GM18868 (cell line): ENCODE data around the gene IFT20.
"Not testable (repeated sequence)": the region's sequence is repeated elsewhere in the genome, so short reads cannot be mapped to it uniquely, and the experiment has no call there.

Experiments
- ATAC-seq: cut with Tn5 transposase; IDR thresholded peaks from one replicate; pipeline ENCODE4 v1.9.1; 2021; ENCODE audit warnings: mild to moderate bottlenecking, moderate library complexity; ENCODE audit not compliant: unreplicated experiment

Gene IFT20

DNA sequence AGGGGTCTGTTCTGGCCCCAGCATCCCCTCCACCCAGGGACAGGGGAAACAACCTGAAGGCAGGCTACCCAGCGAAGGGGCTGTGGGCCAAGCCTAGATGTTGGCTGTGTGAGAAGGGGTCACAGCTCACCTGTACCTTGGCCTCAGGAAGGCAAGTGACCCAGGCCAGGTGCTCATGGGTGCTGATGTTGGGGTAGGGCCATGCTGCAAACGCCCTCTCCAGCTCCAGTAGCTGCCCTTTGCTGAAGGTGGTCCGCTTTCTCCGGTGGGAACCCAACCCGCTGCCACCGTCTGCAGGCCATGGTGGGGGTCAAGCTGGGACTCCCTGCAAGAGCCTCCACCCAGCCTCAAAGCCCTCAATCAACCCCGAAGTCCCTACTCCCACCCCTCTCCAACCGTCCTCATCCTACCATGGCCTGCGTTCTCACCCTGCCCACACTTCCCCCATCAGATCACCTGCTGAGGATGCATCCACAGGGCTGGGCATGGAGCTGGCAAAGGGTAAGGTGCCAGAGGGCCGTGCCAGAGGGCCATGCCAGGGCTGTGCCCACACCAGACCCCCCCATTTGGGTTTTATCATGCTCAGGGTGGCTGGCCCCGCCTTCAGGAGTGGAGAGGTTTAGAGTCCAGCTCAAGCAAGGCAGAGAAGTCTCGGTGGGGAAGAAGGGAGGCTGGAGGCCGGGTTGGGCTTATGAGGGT lies 29.5 kb upstream of the IFT20 start, which contains the start of gene SEBOX:
Gene SEBOX (minus strand): TSS at position 535 of the 699 bp plus-strand sequence. CDS start 48 bp downstream, at position 487.
- no peak for ATAC-seq

DNA sequence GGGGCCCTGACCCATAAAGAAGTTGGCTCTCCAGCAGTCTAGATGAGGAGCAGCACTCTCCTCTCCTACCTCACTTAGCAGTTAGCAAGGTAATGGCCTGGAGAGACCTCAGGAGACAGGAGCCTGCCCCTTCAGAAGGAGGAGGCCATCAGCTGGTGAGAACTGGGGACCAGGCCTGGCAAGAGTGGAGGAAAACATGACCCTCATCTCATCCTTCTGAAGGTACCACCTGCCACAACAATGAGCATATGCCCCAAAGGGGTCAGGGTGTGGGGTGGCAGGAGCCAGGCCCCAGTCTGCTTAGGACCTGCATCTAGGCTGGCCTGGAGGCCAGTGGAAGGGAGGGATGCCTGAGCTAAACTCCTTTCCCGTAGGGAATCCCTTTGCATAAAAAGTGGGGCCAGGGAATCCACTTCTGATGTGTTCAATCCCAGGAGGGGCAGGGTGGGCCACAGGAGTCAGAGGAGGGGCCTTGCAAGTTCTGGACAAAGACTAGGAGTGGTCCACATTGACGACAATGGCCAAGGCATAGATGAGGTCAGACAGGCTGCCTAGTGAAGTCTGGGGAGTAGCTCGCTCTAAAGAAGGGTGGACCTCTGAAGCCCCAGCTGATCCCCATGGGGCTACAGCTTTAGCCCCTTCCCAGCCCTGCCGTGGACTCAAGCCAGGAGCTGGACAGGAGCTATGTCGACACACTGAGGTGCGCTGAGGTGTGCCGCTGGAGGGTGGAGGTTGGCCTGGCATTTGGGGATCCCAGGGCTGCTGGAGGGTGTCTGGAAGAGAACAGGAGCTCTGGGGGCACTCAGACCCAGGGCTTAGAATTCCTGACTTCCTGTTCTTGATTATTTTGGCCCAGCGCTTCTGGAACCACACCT lies 28.7 kb upstream of the IFT20 start:
- no peak for ATAC-seq

DNA sequence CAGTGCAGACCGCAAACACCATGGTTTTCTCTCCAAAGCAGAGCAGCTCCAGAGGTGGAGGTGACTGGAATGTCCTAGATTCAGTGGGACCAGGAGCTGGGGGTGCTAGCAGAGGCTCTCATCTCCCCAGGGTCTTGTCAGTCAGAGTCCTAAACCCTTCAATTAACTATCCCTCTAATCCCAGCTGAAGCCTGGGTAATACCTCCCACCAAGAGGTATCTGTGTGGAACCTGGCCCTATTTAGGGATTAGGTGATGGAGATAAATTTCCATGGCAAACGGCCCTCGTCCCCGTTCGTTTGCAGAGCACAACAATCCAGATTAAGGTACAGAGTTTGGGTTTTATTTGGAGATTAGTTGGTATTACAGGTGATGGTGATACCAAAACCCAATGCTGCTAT lies 27.9 kb upstream of the IFT20 start:
- no peak for ATAC-seq

DNA sequence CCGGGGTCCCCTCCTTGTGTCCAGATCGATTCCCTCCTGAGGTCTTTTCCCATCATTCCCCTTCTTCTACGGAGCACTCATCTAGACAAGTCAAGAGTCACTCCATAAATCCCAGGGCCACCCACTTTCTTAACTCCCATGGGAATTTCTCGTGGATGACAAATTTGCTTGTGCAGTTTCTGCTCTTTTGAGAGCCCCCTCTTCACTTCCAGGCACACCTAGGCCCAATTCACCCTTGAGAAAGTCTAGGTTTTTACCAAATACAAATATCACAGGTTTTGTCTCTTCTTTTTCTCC lies 22.6 kb upstream of the IFT20 start:
- no peak for ATAC-seq

DNA sequence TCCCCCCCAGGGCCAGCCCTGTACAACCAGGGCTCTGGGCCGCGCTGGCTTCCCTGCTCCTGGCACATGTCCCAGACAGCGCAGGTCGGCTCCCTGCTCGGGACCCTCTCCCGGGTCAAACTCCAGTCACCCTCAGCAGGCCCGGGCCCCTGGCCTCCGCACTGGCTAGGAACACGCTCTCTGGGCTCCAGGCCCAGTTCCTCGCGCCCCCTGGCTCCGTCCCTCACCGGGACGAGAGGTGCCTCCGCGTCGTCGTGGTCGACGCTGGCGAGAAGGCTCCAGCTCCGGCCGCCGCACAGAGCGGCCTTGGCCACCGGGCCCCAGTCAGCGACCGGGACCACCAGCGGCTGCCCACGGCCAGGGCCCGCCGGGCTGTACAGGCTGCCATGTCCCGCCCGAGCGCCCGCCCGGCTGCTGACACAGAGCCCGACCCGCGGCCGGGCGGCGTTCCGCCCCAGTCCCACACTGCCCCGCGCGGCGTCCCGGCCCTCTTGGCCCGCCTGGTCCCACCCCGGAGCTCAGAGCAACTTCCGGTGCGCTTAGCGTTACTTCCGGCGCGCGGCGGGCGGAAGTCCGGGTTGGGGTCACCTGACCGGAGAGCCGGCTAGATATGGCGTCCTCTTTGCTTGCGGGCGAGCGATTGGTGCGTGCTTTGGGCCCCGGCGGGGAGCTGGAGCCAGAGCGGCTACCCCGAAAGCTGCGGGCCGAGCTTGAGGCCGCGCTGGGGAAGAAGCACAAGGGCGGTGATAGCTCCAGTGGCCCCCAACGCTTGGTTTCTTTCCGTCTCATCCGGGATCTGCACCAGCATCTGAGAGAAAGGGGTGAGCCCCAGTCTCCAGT lies 22.0 kb upstream of the IFT20 start, which contains the start of gene POLDIP2:
Gene POLDIP2 (minus strand): TSS at position 467 of the 840 bp plus-strand sequence. CDS start 79 bp downstream, at position 388.
- peak; percentile 98 for ATAC-seq

DNA sequence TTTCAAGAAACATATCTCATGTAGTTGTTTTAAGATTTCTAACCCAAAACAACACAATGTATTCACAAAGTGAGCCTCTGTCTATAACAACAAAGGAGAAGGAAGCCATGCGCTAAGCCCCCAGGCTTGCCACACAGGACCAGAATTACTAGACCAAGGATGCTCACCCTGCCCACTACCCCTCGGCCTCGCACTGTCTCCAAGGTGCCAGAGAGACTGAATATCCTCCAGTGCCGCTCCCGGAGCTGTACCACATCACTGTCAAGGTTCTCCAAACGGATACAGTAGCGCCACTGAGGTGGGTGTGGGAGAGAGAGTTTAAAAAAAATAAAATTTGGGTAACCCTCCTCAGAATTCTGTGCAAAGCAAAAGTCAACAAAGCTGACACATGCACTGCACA lies 15.0 kb upstream of the IFT20 start:
- no peak for ATAC-seq

DNA sequence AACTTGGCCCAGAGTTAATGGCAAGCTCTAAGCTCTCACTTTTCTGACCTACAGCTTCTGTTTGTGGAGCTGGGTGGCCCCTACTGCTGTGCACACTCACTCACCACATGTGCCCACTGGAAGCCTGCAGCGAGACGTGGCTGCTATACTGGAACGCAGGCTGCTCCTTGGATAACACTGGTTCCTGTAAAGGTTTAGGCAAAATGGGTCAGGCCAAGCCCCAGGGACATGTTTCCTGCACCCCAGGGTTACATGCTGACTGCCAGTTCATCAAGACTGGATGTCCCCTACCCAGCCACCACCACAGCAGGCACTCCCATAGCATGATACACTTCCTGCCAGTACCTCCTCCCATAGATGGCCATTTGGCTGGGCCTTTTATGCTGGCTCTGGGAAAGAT lies 13.7 kb upstream of the IFT20 start:
- ATAC-seq: no peak

DNA sequence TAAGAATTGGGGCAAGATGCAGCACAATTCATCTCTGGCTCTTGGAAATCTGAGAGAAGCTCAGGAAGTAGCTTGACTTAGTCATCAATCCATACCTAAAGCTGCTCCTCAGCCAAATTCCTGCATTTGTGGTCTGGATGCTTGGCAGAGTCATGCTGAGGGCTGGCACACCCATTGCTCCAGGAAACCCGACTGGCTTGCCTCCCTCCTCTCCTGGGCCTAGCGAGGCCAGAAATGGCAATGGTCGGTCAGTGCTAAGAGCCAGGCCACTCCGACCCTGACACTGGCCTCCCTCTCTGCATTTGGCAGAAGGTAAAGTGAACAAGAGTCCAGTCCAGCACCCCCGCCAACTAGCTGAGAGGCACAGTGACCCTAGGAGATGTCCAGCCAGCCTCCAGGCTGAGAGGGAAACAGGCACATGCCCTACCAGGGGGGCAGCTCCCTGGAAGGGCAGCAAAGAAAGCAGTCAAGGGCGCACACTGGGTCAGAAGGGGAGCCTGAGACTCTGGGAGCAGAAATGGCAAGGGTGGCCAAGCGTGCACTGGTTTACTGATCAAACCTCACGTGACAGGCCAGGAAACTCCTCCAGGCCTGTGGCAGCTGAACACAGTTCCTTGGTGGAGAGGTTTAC lies 12.1 kb upstream of the IFT20 start:
- no peak for ATAC-seq

DNA sequence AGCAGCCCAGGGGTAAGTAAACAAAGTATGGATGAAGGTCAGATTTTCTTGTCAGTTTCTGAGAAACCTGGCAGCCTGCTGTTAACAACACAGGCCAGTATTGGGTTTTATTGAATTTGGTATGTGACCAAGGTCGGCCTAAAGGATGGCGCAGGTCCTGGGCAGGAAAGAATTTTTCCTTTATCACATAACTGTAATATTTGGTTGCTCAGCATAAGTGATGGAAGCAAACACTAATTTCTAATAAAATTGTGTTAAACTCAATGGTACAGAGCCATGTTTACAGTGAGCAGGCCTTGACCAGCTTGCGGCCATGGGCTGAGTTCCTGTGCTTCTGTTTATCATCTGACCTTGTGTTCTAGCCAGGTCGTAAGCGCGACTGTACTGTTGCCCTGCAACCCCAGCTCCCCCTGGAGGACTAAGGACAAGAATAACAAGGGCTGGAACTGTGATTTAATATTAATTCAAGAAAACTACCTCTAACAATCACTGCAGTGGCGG lies 11.5 kb upstream of the IFT20 start:
- ATAC-seq: no peak

DNA sequence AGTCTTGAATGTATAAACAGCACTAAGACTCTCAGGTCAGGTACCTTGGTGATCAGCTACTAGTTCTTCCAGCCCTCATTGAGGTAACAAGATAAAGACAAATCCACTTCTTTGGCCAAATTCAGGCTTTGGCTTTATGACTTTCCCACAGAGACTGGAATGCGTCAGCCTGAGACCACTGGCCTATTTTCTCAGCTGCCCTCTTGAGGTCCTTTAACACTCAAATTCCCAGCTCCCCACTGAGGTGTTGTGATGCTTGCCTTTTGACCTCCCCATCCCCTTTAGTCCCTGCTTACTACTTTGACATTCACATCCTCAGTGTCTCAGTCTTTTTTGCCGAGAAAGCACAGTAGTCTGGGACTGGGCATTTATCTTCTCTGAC lies 10.9 kb upstream of the IFT20 start:
- no peak for ATAC-seq

DNA sequence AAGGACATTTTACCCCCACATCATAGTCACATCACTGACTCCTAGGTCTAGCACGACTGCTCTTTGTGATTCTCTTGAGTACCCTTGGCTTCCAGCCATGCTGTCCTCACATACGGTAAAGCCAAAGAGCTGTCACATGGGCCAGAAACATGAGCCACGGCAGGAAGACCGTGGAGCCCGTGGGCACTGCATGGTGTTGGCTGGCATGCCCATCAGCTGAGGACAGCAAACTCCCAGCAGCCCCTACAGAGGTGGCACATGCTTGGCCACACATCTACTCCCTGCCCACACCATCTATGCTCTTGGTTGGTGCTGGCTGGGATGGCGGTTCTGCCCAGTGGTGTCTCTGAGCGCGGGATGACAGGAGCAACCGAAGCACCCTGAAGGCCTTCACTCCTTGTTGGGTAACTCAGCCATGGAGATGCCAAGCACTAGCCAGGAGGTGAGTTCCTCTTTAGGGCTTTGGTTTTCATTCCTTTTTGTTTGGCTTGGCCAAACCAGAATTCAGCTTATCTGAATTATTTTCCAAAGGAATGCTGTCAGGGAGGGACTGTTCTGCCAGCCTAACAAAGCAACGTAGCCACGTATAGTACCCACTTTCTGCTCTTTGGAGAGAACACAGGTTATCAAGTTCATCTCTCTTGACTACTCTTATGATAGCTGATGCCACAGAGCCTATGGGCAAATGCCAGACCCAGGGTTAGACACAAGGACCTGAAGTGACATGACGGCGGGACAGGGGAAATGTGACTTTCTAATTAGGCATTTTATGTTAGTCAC lies 10.3 kb upstream of the IFT20 start:
- ATAC-seq: no peak

DNA sequence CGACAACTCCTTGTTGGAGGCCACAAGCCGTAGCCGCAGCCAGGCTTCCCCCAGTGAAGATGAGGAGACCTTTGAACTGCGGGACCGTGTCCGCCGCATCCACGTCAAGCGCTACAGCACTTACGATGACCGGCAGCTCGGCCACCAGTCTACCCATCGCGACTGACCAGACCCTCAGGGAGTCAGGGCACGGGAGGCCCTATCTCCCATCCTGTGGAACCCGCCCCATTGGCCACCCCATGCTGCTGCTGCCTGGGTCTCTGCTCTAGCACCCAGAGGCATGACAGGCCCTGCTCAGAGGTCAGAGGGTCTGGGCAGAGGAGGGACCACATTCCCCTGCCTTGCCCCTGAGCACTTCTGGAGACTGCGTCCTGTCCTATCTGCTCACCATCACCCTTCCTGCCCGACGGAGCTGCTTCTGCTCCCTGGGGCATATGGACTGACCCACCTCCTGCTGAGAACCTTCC lies 9.2 kb upstream of the IFT20 start:
- no peak for ATAC-seq

DNA sequence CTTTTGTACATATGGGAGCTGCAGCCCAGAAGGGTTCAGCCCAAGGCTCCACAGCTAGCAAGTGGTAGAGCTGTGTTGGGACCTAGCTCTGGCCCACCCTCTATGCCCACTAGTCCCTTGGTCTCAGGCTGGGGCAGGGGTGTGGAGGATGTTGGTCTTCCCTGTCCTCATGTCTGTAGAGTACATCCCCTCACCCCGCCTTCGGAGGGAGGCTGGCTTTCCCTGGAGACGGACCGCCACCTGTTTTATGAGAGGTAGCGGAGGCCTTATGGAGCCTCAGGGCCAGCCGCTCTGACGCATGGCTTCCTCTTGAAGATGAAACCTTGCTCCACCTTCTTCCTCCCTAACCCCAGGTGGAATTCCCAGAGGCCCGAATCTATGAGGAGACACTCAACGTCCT lies 8.7 kb upstream of the IFT20 start:
- no peak for ATAC-seq

DNA sequence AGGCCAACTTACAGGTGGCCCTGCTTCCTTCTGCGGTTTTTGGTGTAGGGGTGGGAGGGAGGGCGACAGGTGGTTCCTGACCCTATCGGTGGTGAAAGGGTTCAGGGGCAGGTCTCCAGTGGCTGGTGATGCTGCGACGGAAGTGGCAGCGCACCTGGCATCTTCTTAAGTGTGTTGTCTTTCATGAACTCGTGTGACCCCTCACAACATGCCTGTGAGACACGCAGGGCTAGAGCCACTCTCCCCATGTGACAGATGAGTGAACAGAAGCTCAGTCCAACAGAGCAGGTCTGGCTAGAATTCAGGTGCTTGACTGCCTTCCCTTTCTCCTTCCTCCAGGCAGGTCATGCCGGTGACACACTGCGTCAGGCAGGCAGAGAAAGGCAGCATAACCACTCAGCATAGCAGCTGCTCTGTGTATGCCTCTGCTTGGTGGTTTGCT lies 8.2 kb upstream of the IFT20 start:
- no peak for ATAC-seq

DNA sequence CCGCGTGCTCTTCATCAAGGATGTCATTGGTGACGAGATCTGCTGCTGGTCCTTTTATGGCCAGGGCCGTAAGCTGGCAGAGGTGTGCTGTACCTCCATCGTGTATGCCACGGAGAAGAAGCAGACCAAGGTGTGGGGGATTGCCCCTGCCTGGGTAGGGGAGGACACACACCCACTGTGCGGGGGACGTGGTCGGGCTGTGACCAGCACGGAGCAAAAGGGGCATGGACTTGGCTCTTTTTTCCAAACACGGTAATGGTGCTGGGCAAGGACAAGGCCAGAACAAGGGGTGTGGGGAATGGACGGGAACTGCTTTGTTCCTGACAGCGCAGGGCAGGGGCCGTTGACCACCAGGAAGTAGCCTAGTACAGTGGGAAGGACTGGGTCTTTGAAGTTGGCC lies 7.0 kb upstream of the IFT20 start:
- ATAC-seq: no peak

DNA sequence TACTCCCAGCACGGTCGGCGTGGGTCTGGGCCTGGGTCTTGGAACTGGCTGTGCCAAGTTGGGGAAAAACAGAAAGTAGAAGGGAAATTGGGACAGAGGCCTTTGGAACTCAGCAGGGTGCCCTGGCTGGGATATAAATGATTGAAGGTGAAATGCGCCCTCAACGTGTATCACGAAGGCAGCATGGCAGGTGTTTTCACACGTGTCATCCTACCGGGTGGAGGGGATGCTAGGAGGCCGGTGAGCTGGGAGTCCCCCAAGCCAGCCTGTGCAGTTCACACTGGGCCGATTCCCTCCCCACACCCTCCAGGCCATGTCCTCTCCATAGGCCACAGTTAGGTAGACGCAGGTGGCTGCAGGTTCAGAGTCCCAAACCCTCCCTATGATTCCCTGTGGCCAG lies 6.2 kb upstream of the IFT20 start:
- no peak for ATAC-seq

DNA sequence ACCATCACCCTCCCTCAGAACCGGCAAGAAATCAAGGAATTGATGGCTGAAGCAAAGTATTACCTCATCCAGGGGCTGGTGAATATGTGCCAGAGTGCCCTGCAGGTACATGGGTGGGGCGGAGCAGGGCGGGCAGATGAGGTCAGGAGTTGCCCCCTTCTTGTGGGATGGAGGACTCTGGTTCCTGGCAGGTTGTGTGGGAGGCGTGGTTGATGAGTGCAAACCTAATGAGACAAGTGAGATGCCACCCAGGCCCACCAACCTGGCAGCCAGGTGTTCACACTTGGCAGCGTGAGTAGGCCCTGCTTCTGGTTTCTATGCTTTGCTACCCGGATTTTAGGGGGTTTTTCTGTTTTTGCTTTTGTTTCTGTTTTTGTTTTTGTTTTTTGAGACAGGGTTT lies 5.1 kb upstream of the IFT20 start:
- no peak for ATAC-seq

DNA sequence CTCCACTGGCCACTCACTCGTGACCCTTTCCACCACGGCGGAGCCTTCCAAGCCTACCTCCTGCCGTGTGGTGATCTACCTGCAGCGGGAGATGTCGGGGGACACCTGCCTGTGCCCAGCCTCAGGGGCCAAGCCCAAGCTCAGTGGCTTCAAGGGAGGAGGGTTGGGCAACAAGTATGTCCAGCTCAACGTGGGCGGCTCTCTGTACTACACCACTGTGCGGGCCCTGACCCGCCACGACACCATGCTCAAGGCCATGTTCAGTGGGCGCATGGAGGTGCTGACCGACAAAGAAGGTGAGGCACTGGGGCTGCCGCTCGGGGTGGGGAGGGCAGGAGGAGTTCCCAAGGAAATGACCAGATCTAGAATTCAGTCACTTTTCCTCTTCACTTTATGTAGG lies 4.2 kb upstream of the IFT20 start:
- no peak for ATAC-seq

DNA sequence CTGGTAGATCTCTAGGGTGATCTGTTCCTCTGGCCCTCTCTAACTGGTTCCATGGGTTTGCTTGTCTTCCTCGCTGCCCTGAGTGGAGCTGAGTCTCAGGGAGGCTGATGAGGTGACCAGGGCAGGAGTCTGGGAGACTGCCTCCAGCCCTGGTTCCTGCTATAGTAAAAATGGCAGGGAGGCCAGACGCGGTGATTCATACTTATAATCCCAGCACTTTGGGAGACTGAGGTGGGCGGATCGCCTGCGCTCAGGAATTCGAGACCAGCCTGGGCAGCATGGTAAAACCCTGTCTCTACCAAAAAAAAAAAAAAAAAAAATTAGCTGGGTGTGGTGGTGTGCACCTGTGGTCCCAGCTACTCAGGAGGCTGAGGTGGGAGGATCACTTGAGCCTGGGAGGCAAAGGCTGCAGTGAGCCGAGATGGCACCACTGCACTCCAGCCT lies 3.5 kb upstream of the IFT20 start:
- ATAC-seq: not testable (repeated sequence)
